Pons (tissue), 1 donor: ENCODE data around the gene OLFML1.
A peak's percentile ranks its signal among the peaks of the same experiment; 100 is the strongest.

ENCODE experiments used
- DNase-seq: peaks from one replicate; pipeline ENCODE4 v3.0.0-alpha.2; 2016; ENCODE audit warnings: low spot score

OLFML1 gene

GRCh38 chr11:7532405-7533145, 47.3 kb downstream of the OLFML1 start:
- no peak for DNase-seq

GRCh38 chr11:7533199-7534041, 48.1 kb downstream of the OLFML1 start:
- no peak for DNase-seq

GRCh38 chr11:7534042-7534378, 48.7 kb downstream of the OLFML1 start:
- DNase-seq, result no peak

- no peak for DNase-seq
These were observed 50.8 kb downstream of the OLFML1 start for GRCh38 chr11:7536100-7536499.

GRCh38 chr11:7537265-7537664, 52.0 kb downstream of the OLFML1 start:
- DNase-seq, result no peak

- DNase-seq, result no peak
These were observed 52.7 kb downstream of the OLFML1 start for GRCh38 chr11:7538031-7538430.

- no peak for DNase-seq
These were observed 53.5 kb downstream of the OLFML1 start for GRCh38 chr11:7538466-7539454.

GRCh38 chr11:7540830-7541555, 55.7 kb downstream of the OLFML1 start:
- no peak for DNase-seq

GRCh38 chr11:7543302-7543701, 58.0 kb downstream of the OLFML1 start:
- no peak for DNase-seq

GRCh38 chr11:7544021-7544420, 58.7 kb downstream of the OLFML1 start:
- no peak for DNase-seq

- no peak for DNase-seq
These were observed 60.3 kb downstream of the OLFML1 start for GRCh38 chr11:7545611-7546010.

- DNase-seq, result no peak
These were observed 61.1 kb downstream of the OLFML1 start for GRCh38 chr11:7546324-7546791.

GRCh38 chr11:7547687-7548086, 62.4 kb downstream of the OLFML1 start:
- no peak for DNase-seq

- DNase-seq, result no peak
These were observed 63.5 kb downstream of the OLFML1 start for GRCh38 chr11:7548659-7549274.

GRCh38 chr11:7549681-7550080, 64.4 kb downstream of the OLFML1 start:
- DNase-seq, result no peak

- DNase-seq, result no peak
These were observed 66.3 kb downstream of the OLFML1 start for GRCh38 chr11:7551571-7551970.

GRCh38 chr11:7552666-7553065, 67.4 kb downstream of the OLFML1 start:
- DNase-seq, result no peak

- peak; percentile 86 for DNase-seq
These were observed 69.9 kb downstream of the OLFML1 start for GRCh38 chr11:7555052-7555699.

- no peak for DNase-seq
These were observed 72.7 kb downstream of the OLFML1 start for GRCh38 chr11:7558046-7558445.
